GM08714 (cell line): ENCODE results near the gene CTU2.

Source experiments
- H3K4me3 ChIP-seq: fragments of 200-500 bp; sonication (Bioruptor generic); 2 replicates; pipeline ENCODE4 v1.5.1; 2014; ENCODE audit warnings: mild to moderate bottlenecking, low read length, inconsistent platforms
- ZNF274 ChIP-seq: IDR thresholded peaks from 2 replicates; pipeline ENCODE4 v1.6.1; 2012; ENCODE audit warnings: mild to moderate bottlenecking, low read depth, low read length

Gene CTU2

DNA sequence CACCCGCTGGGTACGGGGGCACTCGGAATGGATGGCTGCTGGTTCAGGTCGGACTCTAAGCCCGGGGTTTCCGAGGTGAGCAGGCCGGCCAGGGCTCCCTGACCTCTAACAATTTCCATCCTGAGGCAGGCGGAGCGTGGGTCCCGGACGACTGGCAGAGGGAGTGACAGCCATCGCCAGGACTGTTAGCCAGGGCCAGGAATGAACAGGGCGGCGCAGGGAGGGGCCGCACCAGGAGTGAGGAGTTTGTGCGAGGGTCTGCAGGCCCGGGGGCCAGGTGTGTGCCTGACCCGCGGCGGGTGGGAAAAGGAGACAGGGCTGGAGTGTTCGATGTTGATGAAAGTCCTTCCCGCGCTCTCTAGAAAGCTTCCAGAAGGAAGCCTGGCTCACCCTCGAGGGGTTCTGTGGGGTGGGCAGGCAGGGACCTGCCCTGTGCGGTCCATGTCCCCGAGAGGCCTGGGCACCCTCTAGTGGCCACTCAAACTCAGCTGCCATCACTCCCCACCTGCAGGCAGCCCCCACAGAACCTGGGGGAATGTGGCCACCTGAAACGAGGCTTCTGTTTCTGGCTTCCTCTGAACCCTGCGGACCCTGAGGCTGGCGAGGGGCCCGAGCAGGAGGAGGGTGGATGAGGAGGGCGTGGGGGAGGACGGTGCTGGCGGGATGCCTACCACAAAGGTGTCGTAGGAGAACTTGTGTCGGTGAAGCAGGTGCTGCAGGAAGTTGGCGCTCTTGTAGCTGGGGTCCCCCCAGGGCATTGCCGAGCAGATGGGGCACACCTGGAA, 8.3 kb upstream of the CTU2 start:
- TF ChIP-seq ZNF274 = no peak
- no peak overlapping the region for H3K4me3 ChIP-seq

DNA sequence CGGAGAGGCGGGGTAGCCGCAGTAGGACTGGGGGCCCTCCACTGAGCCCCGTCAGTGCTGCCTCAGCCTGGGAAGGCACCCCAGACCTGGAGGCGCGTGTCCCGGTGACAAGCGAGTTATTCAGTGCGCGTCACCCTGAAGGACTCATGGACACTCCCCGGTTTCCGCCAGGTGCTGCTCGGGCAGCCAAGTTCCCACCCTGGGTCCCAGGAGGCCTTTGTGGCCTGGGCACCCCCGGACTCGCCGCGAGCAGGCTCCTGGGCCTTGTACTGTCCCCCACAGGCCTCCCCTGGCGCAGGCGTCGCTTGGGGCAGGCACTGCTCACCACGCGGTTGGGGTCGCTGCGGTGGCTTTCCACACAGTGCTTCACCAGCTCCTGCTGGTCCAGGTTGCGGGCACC, 7.7 kb upstream of the CTU2 start:
- H3K4me3 ChIP-seq = no peak overlapping the region
- TF ChIP-seq ZNF274 = no peak

DNA sequence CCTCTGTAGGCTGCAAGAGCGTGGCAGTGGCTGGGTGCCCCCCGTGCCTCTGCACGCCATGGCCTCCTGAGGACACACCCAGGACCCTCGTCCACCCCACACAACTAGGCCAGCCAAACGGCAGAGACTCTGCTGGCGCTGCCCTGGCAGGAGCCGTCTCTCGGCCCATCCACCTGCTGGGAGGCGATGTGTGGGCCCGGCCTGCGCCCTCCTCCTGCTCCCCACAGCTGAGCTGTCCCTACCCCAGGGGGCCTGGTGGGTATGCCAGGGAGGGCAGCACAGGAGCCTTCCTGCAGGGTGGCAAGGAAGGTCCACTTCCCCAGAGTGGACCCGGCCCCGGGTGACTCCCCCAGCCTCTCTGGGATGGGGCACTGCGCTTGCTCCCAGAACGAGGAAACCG, 7.1 kb upstream of the CTU2 start:
- H3K4me3 ChIP-seq = no peak overlapping the region
- TF ChIP-seq ZNF274 = no peak

DNA sequence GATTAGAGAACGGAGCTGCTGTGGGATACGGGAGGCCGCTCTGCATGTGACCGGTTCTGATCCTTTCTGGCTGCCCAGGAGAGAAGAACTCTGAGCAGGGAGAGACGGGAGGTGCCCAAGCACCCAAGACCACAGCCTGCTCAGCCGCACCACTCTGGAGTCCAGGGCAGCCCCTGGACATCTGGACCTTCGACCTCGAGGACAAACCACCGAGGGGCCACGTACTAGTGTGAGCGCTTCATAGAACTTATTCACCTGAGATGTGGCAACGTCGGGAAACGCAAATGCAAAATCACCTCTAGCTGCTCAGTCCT, 6.0 kb upstream of the CTU2 start:
- H3K4me3 ChIP-seq = no peak overlapping the region; the same call in 1 of the 2 replicates
- no peak for TF ChIP-seq ZNF274

DNA sequence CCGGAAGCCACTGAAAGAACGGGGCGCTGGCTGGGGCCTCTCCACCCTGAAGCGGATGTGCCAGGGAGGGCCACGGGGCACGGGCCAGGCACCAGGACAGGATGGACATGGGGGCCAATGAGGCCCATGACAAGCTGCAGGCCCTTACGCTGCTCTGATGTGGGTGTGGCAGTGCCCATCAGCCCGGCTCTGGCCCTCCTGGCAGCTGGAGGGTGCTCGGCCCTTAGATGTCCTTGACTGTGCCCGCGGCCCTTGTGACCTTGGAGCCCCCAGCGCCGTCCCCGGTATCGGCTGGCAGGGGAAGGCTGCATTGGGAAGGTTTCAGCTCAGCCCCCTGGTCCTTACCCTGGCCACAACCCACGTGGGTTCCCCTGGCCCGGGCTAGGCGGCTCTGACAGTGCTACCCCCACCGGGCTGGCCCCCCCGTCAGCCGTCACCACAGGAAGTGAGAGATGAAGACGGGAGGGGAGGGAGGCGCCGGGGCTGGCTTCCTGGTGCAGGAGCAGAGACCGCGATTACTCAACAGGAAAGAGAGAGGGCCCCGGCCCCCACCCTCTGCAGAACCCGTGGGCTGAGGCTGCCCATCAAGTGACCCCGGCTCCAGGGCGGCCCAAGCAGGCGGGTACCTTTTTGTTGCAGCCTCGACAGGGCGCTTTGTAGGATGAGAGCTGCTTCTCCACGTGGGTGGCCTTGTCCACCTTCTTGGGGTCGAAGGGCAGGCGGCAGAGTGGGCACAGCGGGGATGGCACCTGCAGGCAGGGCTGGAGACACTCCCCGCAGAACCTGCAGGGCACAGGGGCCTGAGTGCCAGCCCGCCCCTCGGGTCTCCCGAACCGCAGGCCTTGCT, 5.4 kb upstream of the CTU2 start:
- peak overlapping the region; percentile 24; the same call in 1 of the 2 replicates for H3K4me3 ChIP-seq
- TF ChIP-seq ZNF274 = no peak

DNA sequence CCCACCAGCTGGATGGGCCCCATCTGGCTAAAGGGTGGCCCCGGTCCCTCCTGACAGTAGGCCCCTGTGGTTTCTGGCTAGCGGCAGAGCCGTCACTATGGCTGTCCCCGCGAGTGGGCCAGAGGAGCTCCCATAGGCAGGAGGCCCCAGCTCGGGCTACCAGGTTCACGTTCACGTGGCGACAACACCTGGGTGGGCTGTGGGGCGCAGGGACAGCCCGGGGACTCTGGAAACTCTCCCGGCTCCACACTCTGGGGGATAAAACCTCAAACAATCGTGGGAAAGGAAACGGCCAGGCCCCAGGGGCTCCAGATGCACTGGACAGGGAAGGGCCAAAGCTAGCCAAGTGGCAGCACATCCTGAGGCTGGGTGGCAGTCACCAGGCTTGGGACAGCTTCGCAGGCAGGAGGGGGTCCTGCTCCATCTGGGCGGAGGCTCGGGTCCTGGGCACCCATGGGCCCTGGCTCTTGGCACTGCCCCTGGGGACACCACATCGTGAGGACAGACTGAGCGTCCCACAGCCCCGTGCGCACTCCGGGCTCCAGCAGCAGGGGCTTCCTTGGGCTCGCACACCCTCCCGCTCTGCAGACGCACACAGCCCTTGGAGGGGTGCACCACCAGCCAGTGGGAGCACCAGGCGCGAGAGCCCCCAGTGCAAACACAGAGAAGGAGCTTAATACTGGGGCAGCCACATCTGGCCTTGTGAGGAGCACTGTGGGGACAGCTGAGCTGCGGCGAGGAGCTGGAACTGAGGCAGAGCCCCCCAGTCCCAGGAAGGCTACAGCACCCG, 4.5 kb upstream of the CTU2 start:
- TF ChIP-seq ZNF274 = no peak
- peak overlapping the region; percentile 24; the same call in 1 of the 2 replicates for H3K4me3 ChIP-seq

DNA sequence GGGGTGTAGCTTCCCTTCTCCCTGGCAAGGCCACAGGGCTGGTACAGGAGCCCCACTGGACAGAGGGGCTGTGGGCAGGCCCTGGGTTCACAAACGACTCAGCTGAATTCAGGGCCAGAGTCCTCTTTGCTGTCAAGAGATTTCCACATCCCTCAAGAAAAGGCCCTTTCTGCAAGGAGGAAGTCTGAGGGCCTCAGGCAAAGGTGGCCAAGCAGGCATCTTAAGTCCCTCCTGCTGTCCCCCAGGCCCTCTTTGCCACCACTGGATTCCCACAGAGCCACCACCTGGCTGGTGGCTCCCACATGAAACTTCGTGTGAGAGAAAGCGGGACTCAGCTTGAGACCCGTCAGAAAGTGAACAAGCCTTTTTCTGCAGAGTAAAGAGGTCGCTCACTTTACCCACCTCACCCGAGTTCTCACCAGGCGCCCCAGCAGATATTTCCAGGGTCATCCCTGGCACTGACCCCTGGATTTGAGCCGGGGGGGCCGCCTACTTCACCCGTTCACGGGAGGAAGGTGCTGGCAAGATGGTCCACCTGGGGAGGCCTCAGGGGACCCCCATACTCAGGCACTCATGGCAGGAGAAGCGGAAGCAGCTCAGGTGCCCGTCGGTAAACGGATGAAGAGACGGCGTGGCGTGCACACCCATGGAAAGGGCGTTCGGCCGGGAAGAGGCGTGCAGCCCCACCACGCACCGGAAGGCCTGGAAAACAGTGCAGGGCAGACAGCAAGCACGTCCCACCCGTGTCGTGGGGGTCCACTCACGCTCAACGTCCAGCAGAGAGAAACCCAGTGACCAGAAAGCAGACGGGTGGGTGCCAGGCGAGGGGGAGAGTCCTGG, 3.7 kb upstream of the CTU2 start:
- H3K4me3 ChIP-seq = peak overlapping the region; percentile 44; the same call in 1 of the 2 replicates
- TF ChIP-seq ZNF274 = no peak

DNA sequence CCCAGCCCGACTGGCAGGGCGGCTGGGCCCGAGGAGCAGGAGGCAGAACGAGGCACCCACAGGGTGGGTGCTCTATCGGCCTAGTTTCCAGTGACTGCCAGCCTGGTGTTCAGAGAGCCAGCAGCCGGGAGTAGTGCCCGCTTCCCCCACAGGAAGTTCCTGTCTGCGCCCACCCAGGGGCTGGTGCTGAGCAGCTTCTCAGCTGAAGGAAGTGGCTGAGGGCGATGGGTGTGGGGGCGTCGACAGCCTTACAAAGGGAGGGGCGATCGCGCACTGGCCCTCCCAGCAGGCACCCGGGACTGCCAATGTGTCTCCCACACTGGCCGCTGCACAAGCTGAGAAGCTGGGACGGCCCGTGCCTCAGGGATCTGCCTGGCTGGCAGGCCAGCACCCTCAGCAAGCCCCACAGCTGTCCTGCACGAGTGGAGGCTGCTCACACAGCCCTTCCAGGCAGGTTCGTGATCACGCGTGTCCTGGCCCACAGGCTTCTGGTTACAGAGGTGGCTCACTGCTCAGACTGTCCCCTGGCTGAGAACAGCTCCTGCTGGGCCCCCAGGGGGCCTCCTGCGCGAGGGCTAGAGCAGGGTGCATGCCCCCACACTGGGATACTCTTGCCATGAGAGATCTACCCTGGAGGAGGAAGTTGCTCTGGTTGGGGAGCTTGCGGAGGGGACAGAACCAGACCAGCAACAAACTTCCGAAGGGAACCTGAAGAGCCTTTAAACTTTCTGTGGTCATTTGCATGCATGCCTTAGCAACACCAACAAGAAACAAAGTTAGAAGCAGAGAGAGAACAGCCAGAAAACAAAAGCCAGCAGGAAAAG, 2.6 kb upstream of the CTU2 start:
- TF ChIP-seq ZNF274 = no peak
- peak overlapping the region; percentile 44; the same call in 1 of the 2 replicates for H3K4me3 ChIP-seq

DNA sequence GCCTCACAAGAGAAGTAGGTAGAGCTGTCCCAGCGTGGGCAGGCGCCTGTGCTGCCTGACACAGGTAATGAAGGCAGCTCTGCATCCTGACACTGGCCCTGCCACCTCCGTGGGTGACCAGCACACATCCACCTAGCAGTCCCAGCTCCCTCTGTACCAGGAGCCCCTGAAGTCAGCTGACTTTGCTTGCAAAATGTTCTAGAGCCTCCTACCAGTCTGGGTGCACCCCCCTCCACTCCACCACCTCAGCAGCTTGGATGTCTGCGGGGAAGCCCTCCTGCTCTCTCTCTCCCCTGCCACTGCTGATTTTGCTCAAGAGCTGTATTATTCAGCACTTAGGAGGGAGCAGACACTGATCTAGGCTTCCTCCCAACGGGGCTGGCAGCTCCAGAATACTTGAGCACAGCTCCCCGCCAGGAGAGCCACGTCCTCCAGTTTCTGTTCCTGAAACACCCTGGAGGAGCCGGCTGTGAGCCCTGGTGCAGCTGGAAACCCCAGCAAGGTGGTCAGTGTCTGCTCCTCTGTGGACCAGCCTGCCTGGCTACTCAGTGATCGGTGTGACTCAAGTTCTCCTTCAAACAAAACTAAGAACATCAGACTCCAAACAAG, 1.1 kb upstream of the CTU2 start:
- H3K4me3 ChIP-seq = peak overlapping the region; percentile 94
- TF ChIP-seq ZNF274 = no peak

DNA sequence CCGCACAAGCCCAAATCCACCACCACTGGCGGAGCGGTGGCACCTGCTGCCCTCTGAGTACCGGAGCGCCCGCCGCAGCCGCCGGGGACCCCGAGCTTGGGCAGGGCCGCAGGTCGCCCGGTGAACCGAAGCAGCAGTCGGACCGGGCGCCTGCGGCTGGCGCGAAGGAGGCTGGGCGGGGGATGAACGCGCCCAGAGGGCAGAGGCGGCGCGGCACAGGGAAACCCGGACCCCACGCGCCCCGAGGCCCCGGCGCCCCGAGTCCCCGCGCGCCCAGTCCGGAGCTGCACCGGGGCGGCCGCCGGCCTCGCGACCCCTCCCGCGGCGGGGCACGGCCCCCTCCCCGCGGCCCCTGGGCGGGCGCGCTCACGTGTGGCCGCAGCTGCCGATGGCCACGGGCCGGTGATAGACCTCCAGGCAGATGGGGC, 488 bp upstream of the CTU2 start:
- no peak for TF ChIP-seq ZNF274
- peak overlapping the region; percentile 94 for H3K4me3 ChIP-seq

DNA sequence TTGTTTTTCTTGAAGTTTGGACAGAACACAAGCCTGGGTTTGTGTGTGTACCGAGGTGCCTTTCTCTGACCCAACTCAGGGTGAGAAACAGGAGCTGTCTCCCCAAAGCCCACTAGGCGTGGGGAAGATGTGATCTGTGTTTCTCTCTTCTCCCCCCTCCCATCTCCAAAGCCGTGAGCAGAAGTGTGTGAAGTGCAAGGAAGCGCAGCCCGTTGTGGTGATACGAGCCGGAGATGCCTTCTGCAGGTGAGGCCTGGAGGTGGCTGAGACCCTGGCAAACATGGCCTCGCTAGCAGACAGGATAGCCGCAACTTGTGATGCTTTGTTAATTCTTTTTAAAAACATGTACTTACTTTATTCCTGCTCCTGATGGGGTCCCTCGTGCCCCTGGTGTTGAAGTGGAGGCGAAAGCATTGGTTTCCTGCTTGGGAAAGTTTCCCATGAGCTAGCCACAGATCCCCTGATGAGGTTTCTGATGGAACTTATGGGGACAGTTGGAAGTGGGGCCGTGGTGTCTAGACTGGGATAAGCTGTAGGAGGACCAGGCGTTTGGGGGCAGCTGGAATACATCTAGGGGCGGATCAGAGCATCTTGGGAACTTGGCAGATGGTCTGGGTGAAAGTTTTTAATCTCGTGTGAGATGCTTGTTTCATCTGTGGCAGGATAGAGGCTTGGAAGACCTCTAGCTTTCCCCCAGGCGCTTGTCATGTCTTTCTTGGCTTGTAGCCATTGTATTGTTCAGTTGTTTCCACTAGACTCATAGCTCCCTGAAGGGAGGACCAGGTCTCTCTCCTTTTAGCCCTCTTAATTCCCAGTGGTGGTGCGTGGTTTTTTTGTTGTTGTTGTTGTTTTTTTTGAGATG, 893 bp downstream of the CTU2 start:
- H3K4me3 ChIP-seq = peak overlapping the region; percentile 94
- TF ChIP-seq ZNF274 = no peak
